ENCODE results near the gene DHCR24.
"Not testable (repeated sequence)": the region's sequence is repeated elsewhere in the genome, so short reads cannot be mapped to it uniquely, and the experiment has no call there.

The DHCR24 gene

GRCh38 chr1:54886724-54887664, at the start of gene DHCR24:
TSS of gene DHCR24 (minus strand) at chr1:54887195. CDS start at chr1:54887119, 76 bp downstream.
- peak; percentile 19 to 35 (median 27) for DNase-seq

DNA sequence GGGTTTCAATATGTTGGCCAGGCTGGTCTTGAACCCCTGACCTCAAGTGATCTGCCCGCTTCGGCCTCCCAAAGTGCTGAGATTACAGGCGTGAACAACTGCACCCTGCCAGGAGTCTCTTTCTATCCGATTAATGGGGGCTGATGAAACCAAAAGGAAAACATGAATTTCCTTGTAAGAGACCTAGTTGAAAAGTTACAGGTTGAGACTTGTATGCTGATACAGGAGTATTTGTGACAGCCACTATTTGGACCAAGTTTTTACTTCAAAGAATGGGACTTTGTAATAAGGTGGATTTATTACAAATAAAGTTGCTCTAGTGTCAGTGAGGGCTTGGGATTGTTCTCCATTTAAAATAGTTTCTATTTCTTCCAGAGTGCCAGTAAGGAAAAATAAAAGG, 49.8 kb upstream of the DHCR24 start:
- no peak for DNase-seq

GRCh38 chr1:54934869-54935268, 47.9 kb upstream of the DHCR24 start:
- no peak for DNase-seq

DNA sequence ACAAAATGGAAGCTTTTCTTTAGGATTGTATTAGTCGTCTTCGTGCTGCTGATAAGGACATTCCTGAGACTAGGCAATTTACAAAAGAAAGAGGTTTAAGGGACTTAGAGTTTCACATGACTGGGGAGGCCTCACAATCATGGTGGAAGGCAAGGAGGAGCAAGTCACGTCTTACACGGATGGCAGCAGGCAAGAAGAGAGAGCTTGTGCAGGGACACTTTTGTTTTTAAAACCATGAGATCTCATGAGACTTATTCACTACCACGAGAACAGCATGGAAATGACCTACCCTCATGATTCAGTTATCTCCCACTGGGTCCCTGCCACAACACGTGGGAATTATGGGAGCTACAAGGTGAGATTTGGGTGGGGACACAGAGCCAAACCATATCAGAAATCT, 47.1 kb upstream of the DHCR24 start:
- DNase-seq: not testable (repeated sequence)

DNA sequence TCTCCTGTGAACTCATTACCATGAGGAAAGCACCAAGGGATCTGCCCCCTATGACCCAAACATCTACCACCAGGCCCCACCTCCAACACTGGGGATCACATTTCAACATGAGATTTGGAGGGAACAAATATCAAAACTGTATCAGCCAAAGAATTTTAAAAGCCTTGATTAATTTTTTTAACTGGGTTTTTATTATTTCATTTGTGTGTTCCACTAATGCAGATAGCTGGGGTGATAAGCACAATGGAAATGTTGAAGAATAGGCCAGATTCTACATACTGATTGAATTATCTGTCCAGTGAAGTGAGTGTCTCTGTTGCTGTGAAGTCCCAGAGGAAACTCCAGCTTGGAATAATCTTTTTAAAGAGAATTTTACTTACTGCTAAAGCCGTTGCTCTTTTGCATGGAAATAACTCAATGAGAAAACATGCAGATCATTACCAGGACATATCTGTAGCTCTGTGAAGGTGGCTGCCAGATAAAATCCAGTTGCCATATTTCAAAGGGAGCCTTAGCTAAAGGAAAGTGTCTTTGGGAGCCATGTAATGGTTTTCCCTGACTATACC, 44.4 kb upstream of the DHCR24 start:
- no peak for DNase-seq

DNA sequence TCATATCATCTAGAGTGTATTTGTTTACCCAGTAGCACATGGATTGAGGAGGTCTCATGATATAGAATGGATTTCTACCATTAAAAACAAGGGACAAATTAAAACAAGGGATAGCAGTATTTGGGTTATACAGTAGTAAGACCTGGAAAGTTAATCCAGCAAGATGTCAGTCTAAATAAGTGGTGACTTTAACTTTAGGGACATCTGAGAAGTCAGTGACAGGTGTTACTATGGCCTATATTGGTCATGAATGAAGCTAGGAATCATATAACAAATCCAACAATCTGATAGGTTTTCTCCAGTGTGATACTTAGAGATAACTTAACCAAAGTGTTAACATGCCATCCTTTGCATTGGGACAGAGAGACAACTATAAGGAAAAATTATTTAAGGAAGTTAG, 42.7 kb upstream of the DHCR24 start:
- DNase-seq: no peak

DNA sequence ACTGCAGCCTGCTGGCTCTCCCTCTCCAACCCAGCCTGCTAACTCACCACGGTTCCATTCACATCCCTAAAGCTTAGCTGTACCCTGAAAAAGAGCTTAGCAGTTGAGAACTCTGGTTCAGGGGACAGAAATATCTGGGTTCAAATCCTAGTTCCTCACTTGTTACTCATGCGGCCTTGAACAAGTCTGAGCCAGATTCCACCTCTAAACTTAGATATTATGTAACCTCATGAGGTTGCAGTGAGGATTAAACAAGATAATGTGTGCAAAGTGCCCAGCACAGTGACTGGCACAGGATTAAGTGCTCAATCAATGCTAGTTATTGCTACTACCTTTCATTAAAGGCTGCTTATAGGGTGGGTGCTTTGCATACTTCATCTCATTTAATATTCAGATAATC, 41.3 kb upstream of the DHCR24 start:
- DNase-seq: no peak

DNA sequence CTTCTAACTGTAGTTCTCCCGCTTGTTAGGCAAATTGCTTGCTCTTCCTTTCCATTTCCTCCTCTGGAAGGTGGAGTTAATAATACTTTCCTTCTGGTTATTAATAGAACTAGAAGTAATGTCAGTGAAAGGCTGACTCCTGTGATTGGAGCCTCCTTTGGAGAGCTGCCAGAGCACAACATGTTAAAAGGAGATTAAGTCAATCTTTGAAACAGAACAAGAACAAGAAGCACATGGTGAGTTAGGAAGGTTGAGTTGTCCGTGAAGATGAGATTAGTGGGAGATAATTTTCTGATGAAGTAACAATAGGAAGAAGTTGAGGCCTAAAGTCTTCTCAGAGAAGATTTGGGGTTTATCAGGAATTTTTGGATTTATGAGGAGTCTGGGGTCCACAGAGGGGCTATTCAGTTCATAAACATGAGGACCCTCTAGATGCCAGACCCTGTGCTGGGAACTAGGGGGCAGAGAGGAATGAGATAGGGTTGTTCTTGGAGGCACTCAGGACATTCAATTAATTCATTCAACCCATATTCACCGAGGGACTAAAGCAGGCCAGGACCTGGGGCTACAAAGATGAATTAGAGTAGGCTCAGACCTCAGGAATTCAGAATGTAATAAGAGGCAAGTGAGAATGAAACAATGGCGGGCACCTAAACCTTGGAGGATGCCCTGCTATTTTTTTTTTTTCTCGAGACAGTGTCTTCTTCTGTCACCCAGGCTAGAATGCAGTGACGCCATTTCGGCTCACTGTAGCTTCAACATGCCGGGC, 40.7 kb upstream of the DHCR24 start:
- DNase-seq: no peak

- DNase-seq: no peak
These were observed 40.0 kb upstream of the DHCR24 start for GRCh38 chr1:54926970-54927369.

- DNase-seq: no peak
These were observed 36.0 kb upstream of the DHCR24 start for GRCh38 chr1:54922921-54923421.

DNA sequence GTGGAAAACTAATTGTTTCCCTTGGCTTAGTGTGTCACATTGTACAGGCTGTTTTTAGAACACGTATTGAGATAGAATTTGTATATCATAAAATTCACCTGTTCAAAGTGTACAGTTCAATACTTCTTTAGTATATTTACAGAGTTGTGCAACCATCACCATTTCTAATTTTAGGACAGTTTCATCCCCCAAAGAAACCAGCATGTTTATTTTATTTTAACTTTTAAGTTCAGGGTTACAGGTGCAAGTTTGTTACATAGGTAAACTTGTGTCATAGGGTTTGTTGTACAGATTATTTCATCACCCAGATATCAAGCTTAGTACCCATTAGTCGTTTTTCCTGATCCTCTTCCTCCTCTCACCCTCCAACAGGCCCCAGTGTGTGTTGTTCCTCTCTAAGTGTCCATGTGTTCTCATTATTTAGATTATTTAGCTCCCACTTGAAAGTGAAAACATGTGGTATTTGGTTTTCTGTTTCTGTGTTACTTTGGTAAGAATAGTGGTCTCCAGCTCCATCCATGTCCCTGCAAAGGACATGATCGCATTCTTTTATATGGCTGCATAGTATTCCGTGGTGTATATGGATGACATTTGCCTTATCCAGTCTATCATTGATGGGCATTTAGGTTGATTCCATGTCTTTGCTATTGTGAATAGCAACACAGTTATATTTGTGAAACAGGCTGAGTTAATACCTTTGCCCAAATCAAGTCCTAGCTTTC, 35.2 kb upstream of the DHCR24 start:
- DNase-seq: no peak

DNA sequence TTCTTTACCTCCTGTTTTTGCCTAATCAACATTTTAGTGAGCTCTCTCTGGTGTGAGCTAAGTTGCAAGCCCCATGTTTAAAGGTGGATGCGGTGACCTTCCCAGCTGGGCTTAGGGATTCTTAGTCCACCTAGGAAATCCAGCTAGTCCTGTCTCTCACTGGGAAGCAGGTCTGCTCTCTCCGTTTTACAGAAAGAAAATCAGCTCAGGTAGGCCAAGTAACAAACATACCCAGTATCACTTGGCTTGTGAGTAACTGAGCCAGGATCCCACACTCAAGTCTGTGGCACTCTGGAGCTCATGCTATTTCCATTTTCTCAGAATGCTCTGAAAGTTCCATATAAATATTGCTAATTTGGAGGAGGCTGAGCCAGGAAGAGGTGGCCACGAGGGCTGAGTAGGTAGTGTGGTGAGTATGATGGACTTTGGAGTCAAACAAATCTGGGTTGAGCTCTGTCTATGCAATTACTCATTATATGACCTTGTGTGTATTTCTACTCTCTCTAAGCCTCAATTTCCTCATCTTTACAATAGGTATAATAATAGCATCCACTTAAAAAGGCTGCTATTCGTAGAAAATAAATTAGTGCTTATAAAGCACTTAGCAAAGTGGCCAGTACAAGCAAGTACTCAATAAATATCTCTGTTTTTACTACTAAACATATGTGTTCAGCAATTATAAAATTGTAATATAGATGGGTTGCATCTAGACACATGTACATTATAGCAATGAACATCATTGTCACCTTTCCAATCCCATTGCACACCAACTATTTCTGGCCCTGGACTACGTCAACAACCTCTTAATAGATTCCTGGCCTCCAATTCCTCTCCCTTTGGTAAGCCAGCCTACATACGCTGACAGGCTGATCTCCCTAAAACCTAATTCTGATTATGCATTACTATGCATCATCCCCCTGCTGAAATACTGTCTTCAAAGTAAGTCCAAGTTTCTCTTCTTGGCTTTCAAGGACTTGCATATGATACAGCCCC, 32.7 kb upstream of the DHCR24 start:
- no peak for DNase-seq

- DNase-seq: not testable (repeated sequence)
These were observed 24.1 kb upstream of the DHCR24 start for GRCh38 chr1:54911076-54911475.

GRCh38 chr1:54906586-54906985, 19.6 kb upstream of the DHCR24 start:
- no peak for DNase-seq

- DNase-seq: no peak
These were observed 17.6 kb upstream of the DHCR24 start for GRCh38 chr1:54904476-54905048.

DNA sequence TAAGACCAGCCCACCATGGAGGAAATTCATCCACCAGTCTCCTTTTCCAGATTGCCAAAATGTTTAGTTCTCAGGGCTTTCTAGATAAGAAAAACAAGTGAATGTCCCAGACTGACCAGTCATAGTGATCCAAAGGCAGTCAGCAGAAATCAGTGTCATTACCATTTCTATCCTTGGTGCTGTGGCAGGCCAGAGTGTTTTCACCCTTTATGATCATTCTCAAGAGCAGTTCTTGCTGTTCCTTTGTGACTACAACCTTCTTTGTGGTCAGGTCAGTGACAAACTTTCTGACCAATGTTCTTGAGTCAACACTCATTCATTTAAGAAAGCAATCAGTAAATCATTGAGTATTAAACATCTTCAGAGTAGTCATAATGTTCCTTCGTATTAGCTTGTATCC, 7.3 kb upstream of the DHCR24 start:
- no peak for DNase-seq

- no peak for DNase-seq
These were observed 5.6 kb upstream of the DHCR24 start for GRCh38 chr1:54892586-54892985.

- no peak for DNase-seq
These were observed 2.2 kb upstream of the DHCR24 start for GRCh38 chr1:54889132-54889725.

GRCh38 chr1:54888080-54888733, 1.2 kb upstream of the DHCR24 start:
- DNase-seq: no peak

DNA sequence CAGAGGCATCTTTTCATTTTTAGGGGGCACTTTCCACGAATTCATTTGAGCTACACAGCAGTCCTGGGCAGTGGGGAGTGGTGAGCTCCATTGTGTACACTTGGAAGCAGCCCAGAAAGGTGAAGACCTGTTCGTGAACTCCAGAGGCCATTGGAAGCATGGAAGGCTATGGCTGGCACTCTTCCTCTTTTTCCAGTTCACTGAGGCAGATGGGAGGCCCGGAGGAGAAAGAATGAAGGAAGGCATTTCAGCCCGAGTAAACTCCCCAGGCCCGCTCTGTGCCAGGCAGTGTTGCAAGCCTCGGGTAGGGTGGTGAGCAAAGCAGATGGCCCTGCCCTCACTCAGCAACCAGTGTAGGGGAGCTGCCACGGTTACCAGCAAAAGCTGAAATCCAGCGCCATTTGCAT, 673 bp upstream of the DHCR24 start:
- DNase-seq: no peak

All from activated CD4-positive, CD25-positive, alpha-beta regulatory T cell (primary cell).